ENCODE results near the gene NARF. TPM values are rescaled to one million over a fixed set of nuclear protein-coding genes. Genes with fewer than 3 reads are reported as not detected.

The NARF gene
- total RNA-seq, 3 donors from 2014 or later = 31.9 to 59.5 (median 44.9) TPM

DNA sequence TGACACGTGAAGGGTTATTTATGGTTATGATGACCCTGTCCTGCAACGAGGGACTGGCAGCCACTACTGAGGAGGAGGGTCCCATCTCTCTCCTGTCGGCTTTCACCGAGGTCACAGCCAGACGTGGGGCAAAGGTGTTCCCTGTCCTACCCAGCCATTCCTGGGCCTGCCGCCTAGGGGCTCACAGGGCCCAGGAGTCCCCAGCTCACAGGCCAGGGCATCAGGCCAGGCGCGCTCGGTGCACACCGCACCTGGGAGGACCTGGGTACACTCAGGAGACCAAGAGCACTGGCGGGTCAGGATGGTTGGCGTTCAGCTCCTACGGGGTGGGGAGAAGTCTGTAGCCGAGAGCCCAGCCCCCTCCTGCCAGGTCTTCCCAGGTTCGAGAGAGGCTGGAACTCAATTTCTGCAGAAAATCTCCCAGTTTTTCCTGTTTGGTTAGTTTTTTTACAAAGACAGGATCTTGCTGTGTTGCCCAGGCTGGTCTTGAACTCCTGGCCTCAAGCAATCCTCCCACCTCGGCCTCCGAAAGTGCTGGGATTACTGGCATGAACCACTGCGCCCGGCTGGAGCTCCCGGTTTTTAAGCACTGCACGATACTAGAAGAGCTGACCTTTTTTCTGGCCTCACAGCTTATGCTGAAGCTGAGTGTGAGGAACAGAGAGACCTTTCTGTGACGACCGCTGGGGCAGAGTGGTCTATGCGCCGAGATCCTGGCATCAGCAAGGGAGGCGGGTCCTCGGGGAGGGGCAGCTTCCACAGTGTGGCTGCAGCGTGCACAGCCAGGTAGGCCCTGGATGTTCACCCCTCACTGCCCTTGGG, 15.7 kb upstream of the NARF start:
- no peak for DNase-seq (ENCODE audit: low spot score in 2 of 2)
- Histone ChIP-seq H3K9me3 (no peaks in the 10 kb centered on the region), H3K4me1 (peaks cover 6 to 18% of the 10 kb centered on the region in 2 donors), H3K27me3 (no peaks in the 10 kb centered on the region), H3K4me3 (no peak overlapping the region), H3K36me3 (no peaks in the 10 kb centered on the region), H3K27ac (no peak overlapping the region)
- intact Hi-C loops (cut with DNase I; ENCODE audit: low total_unique reads) = no loop called here
- TF ChIP-seq POLR2A (IDR thresholded peaks at IDR 0.05) (no peak), POLR2AphosphoS5 (IDR thresholded peaks at IDR 0.05) (no peak)
- TF ChIP-seq, protein P1, sequence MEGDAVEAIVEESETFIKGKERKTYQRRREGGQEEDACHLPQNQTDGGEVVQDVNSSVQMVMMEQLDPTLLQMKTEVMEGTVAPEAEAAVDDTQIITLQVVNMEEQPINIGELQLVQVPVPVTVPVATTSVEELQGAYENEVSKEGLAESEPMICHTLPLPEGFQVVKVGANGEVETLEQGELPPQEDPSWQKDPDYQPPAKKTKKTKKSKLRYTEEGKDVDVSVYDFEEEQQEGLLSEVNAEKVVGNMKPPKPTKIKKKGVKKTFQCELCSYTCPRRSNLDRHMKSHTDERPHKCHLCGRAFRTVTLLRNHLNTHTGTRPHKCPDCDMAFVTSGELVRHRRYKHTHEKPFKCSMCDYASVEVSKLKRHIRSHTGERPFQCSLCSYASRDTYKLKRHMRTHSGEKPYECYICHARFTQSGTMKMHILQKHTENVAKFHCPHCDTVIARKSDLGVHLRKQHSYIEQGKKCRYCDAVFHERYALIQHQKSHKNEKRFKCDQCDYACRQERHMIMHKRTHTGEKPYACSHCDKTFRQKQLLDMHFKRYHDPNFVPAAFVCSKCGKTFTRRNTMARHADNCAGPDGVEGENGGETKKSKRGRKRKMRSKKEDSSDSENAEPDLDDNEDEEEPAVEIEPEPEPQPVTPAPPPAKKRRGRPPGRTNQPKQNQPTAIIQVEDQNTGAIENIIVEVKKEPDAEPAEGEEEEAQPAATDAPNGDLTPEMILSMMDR (IDR thresholded peaks at IDR 0.05) = no peak

DNA sequence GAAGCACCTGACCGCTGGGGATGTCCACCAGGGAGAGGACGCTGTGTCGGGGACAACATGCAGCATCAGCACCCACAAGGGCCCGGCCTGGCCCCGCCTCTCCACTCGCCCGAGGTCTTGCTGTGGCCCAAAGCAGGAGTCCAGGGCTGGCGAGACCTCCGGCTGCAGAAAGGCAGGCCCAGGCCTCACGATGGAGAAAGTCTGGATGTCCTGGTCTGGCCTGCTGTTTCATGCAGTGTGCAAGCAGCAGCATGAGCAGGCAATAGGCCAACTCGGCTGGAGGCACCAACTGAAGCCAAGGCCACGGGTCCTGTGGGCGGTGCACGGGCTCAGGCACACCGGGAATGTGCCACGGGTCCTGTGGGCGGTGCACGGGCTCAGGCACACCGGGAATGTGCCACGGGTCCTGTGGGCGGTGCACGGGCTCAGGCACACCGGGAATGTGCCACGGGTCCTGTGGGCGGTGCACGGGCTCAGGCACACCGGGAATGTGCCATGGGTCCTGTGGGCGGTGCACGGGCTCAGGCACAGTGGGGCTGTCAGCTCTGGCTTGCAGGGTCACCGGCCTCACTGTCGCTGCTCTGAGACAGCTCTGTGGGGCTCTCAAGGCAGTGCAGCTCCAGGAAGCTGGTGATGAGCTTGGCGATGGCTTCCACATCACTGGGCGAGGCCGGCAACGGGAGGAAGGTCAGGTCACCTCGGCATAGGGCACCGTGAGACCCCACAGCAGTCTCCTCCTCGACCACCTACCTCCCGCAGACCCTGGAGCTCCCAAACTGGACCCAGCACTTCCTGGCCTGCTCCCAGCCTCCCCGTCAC, 14.9 kb upstream of the NARF start:
- Histone ChIP-seq H3K27ac (no peak overlapping the region), H3K4me1 (peaks cover 6 to 18% of the 10 kb centered on the region in 2 donors), H3K9me3 (no peaks in the 10 kb centered on the region), H3K4me3 (no peak overlapping the region), H3K36me3 (no peaks in the 10 kb centered on the region), H3K27me3 (no peaks in the 10 kb centered on the region)
- DNase-seq (ENCODE audit: low spot score in 2 of 2) = peak in 1 of 2 donors; percentile 48
- no peak for TF ChIP-seq POLR2AphosphoS5 (IDR thresholded peaks at IDR 0.05)
- TF ChIP-seq, protein P1 (IDR thresholded peaks at IDR 0.05) = no peak
- TF ChIP-seq POLR2A (IDR thresholded peaks at IDR 0.05) = no peak
- intact Hi-C loops (cut with DNase I; ENCODE audit: low total_unique reads) = no loop called here

DNA sequence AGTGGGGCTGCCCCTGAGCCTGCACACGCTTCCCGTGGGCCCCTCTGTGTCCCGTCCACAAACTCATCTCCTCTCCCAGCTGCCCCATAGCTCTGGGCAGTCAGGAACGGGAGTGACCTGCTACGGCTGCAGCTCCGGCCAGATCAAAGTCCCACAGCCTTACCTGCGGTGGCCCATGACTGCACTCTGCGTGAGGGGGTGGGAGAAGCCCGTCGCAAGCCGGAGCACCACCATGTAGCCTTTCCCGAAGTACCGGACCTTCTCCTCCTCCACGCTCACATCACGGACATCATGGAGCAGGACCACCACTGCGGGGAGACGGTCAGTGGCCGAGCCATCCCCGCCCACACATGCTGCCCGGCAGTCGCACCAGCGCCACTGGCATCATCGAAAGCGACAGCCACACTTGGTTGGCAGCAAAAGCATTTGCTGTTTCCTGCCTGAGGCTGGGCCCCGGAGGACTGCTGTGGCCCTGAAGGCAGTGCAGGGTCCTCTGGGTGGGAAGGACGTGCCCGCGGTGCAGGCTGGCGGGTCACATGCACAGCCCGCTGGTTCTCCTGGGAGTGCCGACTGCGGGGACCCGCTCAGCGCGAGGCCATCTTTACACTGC, 14.2 kb upstream of the NARF start:
- Histone ChIP-seq H3K9me3 (no peaks in the 10 kb centered on the region), H3K4me3 (peak overlapping the region in 1 of 3 donors; percentile 0), H3K4me1 (peaks cover 8 to 19% of the 10 kb centered on the region in 2 donors), H3K27ac (peak overlapping the region; percentile 70 to 78), H3K27me3 (no peaks in the 10 kb centered on the region), H3K36me3 (no peaks in the 10 kb centered on the region)
- TF ChIP-seq, protein P1 (IDR thresholded peaks at IDR 0.05) = no peak
- no peak for TF ChIP-seq POLR2A (IDR thresholded peaks at IDR 0.05)
- no peak for TF ChIP-seq POLR2AphosphoS5 (IDR thresholded peaks at IDR 0.05)
- no peak for DNase-seq (ENCODE audit: low spot score in 2 of 2)
- intact Hi-C loops (cut with DNase I; ENCODE audit: low total_unique reads) = no loop called here

DNA sequence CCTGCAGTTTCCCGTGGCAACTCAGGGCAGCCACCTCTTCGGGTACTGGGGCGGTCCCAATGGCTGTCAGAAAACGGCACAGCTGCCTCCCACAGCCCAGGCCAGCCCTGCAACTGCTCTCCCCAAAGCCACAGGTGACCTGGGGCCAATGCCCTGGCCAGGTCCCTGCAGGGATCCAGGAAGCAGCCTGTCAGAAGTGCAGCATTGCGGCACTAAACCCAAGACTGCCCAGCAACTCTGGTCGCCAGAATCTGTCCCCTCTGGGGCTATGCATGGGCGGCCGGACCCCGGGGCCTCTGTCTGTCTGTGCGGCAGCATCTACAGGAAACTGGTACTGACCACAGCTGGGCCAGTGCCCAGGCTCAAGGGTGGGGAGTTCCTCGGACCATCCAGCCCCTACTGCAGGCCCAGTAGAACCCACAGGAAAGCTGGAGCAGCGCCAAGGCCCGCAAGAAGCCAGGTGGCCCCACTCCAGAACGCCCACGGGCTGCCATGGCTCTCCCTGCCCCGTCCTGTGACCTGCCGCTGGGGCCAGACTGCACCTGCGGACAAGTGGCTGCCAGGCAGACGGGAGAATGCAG, 13.5 kb upstream of the NARF start:
- DNase-seq (ENCODE audit: low spot score in 2 of 2) = peak in 1 of 2 donors; percentile 50
- TF ChIP-seq POLR2A (IDR thresholded peaks at IDR 0.05) = no peak
- TF ChIP-seq, protein P1 (IDR thresholded peaks at IDR 0.05) = no peak
- TF ChIP-seq POLR2AphosphoS5 (IDR thresholded peaks at IDR 0.05) = no peak
- H3K9me3 ChIP-seq = no peaks in the 10 kb centered on the region
- H3K4me3 ChIP-seq = peak overlapping the region in 1 of 3 donors; percentile 30
- intact Hi-C loops (cut with DNase I; ENCODE audit: low total_unique reads) = no loop called here
- peak overlapping the region; percentile 70 to 78 for H3K27ac ChIP-seq
- H3K27me3 ChIP-seq = no peaks in the 10 kb centered on the region
- H3K36me3 ChIP-seq = no peaks in the 10 kb centered on the region
- peaks cover 14 to 25% of the 10 kb centered on the region in 2 donors for H3K4me1 ChIP-seq

Data from breast epithelium (tissue), 4 donors.